Lower leg skin (tissue), 3 donors: ENCODE measurements around the gene PRDM8.

Experiments
- POLR2A ChIP-seq, 2 donors: fragments of 450-650 bp; IDR thresholded peaks; one replicate each; pipeline ENCODE4 v1.6.1; 2016 to 2017; ENCODE audit warnings: antibody characterized with exemption in 2 of 2, mild to moderate bottlenecking in 1 of 2, moderate library complexity in 1 of 2
- TF ChIP-seq, protein P1 (sequence below), 3 donors: fragments of 450-650 bp; IDR thresholded peaks; one replicate each; pipeline ENCODE4 v1.5.1; 2016; ENCODE audit warnings: antibody characterized with exemption in 3 of 3, mild to moderate bottlenecking in 3 of 3, moderate library complexity in 2 of 3

DNA sequence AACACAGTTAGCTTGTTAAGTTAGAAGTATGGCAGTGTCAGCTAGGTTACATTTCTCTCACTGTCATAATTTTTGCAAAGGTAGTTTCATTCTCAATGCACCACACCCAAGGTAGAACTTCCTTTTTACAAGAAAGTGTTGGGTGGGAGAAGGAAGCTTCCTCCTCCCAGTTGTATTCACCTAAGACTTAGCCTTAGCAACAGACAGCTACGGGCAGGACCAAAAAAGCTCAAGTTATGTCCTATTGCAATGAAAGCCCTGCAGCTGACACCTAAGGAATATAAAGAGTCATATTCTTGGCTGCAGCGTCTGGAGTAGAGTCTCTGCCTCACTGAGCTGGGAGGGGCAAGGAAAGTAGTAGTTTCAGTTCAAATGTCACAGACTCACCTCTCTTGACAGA lies 25.1 kb upstream of the PRDM8 start:
- TF ChIP-seq, protein P1, sequence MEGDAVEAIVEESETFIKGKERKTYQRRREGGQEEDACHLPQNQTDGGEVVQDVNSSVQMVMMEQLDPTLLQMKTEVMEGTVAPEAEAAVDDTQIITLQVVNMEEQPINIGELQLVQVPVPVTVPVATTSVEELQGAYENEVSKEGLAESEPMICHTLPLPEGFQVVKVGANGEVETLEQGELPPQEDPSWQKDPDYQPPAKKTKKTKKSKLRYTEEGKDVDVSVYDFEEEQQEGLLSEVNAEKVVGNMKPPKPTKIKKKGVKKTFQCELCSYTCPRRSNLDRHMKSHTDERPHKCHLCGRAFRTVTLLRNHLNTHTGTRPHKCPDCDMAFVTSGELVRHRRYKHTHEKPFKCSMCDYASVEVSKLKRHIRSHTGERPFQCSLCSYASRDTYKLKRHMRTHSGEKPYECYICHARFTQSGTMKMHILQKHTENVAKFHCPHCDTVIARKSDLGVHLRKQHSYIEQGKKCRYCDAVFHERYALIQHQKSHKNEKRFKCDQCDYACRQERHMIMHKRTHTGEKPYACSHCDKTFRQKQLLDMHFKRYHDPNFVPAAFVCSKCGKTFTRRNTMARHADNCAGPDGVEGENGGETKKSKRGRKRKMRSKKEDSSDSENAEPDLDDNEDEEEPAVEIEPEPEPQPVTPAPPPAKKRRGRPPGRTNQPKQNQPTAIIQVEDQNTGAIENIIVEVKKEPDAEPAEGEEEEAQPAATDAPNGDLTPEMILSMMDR (IDR thresholded peaks at IDR 0.05), result no peak
- TF ChIP-seq POLR2A (IDR thresholded peaks at IDR 0.05), result no peak
